ENCODE data around the gene LIMS2. TPM values are rescaled to one million over a fixed set of nuclear protein-coding genes. Genes with fewer than 3 reads are reported as not detected.

The LIMS2 gene
- total RNA-seq, 2 donors from 2014 or later = 9.6 to 21.4 TPM

DNA sequence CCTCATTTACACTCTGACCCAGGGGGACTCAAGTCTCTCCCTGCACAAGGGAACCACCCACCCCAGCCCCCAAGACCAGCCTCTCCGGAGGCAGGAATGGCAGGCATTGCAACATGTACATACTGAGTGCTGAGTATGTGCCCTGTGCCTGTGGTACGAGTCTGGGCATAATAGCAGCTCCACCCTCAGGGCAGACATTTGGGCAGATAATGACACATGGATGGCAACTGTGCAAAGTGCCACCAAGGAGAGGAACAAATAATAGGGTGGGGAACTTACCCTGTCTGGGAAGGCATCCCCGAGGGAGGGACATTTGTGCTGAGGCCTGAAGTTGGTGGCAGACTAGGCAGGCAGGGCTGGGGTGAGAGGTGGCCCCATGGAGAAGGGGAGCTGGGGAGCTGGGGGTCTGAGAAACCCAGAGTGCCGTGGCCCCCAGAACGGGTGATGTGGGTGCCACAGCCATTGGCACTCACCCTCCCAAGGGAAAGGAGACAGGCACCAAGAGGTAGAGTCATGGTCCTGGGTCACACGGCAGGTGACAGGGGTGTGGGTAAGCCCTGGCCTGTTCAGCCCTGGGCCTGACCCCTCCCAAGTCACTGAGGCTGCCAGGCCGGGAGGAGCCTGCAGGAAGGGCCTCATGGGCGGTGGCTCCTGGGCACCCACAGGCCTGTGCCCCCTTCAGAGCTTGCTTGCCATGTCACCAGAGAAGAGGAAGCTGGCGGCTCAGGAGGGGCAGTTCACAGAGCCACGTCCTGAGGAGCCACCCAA is 45.0 kb downstream of the LIMS2 start:
- H3K27ac ChIP-seq = no peak overlapping the region
- TF ChIP-seq, protein P1, sequence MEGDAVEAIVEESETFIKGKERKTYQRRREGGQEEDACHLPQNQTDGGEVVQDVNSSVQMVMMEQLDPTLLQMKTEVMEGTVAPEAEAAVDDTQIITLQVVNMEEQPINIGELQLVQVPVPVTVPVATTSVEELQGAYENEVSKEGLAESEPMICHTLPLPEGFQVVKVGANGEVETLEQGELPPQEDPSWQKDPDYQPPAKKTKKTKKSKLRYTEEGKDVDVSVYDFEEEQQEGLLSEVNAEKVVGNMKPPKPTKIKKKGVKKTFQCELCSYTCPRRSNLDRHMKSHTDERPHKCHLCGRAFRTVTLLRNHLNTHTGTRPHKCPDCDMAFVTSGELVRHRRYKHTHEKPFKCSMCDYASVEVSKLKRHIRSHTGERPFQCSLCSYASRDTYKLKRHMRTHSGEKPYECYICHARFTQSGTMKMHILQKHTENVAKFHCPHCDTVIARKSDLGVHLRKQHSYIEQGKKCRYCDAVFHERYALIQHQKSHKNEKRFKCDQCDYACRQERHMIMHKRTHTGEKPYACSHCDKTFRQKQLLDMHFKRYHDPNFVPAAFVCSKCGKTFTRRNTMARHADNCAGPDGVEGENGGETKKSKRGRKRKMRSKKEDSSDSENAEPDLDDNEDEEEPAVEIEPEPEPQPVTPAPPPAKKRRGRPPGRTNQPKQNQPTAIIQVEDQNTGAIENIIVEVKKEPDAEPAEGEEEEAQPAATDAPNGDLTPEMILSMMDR (IDR thresholded peaks at IDR 0.05) = no peak
- no peak for TF ChIP-seq POLR2A (IDR thresholded peaks at IDR 0.05)
- DNase-seq (no peak), ATAC-seq (no peak)
- no peaks in the 10 kb centered on the region for H3K27me3 ChIP-seq
- no peak overlapping the region for H3K4me3 ChIP-seq
- WGBS, 2 donors = 59% methylated on average over 8 to 10 of the region's 10 CpGs
- H3K4me1 ChIP-seq = no peaks in the 10 kb centered on the region
- no peaks in the 10 kb centered on the region for H3K9me3 ChIP-seq
- H3K36me3 ChIP-seq (replicated peaks in 1 of 2; ENCODE audit: insufficient read depth in 1 of 2, low read depth in 2 of 2) = no peaks in the 10 kb centered on the region
- intact Hi-C loops (cut with DNase I) = no loop called here

DNA sequence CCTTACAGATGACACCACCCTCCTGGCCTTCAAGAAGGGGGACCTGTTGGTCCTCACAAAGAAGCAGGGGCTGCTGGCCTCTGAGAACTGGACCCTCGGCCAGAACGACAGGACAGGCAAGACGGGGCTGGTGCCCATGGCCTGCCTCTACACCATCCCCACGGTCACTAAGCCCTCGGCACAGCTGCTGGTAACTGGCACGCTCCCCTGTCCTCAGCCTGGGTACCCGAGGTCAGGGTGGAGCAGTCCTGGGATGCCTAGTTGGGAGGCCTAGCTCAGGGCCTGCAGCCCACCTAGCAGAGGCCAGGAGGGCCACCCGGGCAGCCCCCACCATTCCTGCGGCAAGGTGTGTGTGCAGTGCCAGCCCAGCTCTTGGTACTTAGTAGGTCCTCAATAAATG is 45.7 kb downstream of the LIMS2 start:
- no peaks in the 10 kb centered on the region for H3K9me3 ChIP-seq
- no peak overlapping the region for H3K4me3 ChIP-seq
- DNase-seq = no peak
- 40 to 63% methylated on average over 1 to 9 of the region's 9 CpGs for WGBS, 2 donors
- no peaks in the 10 kb centered on the region for H3K4me1 ChIP-seq
- H3K27ac ChIP-seq = no peak overlapping the region
- TF ChIP-seq, protein P1 (IDR thresholded peaks at IDR 0.05) = no peak
- TF ChIP-seq POLR2A (IDR thresholded peaks at IDR 0.05) = no peak
- intact Hi-C loops (cut with DNase I) = no loop called here
- no peak for ATAC-seq
- no peaks in the 10 kb centered on the region for H3K36me3 ChIP-seq (replicated peaks in 1 of 2; ENCODE audit: insufficient read depth in 1 of 2, low read depth in 2 of 2)
- no peaks in the 10 kb centered on the region for H3K27me3 ChIP-seq

DNA sequence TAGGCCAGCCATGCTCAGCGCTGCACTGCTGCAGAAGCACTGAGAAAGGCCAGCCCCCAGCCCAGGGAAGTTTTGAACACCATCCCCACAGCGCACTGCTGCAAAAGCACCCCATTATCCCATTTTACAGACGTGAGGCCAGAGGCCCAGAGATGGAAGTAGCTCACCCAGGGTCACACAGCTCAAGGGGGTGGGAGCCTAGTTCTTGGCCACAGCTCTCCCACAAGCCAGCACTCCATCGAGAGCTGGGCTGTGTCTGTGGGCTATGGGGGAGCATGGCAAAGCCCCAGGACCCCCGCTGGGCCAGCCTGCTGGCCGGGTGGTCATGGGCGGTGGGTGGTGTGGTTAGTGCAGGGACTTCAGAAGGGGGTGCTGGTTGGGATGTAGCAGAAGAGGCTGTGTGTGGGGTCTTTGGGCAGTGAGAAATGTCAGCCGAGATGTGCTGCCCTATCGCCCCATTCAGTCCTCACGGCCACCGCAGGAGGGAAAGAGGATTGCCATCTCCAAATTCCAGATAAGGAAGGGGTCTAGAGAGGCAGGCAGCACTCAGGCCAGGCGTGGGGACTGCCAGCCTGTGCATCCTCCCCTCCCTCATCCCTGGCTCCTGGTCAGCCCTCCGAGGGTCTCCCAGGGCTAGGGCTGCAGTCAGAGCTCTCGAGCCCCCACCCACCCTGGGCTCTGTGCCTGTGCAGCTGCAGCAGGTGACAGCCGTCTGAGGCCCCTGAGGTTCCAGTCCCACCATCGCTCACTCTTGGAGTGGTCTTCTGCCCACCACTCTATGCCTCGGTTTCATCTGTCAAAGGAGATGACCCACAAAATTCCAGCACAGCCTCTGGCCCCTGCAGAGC is 46.3 kb downstream of the LIMS2 start:
- Histone ChIP-seq H3K4me1 (no peaks in the 10 kb centered on the region), H3K27ac (no peak overlapping the region), H3K4me3 (no peak overlapping the region), H3K36me3 (replicated peaks in 1 of 2; ENCODE audit: insufficient read depth in 1 of 2, low read depth in 2 of 2) (no peaks in the 10 kb centered on the region), H3K27me3 (no peaks in the 10 kb centered on the region), H3K9me3 (no peaks in the 10 kb centered on the region)
- WGBS, 2 donors = 70 to 75% methylated on average over 13 to 17 of the region's 17 CpGs
- intact Hi-C loops (cut with DNase I) = no loop called here
- no peak for TF ChIP-seq POLR2A (IDR thresholded peaks at IDR 0.05)
- TF ChIP-seq, protein P1 (IDR thresholded peaks at IDR 0.05) = no peak
- ATAC-seq = no peak
- no peak for DNase-seq

DNA sequence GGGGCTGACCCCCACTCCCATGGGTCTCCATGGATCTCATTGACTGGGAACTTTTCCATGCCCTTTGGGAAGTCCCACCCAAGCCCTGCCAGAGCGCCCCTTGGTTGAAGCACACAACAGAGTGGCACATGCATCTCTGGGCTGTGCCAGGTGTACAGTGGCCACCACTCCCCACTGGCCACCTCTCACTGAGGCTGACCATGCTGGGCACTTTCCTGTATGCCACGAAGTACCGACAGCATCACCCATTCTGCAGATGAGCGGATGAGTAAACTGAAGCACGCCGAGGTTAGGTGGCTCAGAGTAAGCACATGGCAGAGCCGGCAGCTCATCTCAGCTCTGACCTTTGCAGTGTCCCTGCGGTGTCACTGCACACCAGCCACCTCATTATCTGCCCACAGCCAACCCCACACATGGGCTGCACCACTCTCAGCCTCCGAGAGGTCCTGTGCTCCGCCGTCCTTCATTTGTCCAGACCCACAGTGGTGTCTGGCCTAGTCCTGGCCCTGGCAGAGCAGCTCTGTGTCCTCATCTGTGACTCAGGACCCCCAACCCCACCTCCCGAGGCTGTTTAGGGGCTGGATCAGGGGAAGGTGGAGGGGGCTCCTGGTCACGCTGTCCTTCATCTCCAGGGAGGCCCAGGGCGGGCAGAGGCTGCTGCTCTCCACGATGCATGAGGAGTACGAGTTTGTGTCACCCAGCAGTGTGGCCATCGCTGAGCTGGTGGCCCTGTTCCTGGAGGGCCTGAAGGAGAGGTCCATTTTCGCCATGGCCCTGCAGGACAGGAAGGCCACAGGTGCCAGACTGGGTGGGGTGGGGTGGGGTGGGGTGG is 47.4 kb downstream of the LIMS2 start:
- intact Hi-C loops (cut with DNase I) = no loop called here
- no peak for DNase-seq
- H3K36me3 ChIP-seq (replicated peaks in 1 of 2; ENCODE audit: insufficient read depth in 1 of 2, low read depth in 2 of 2) = no peaks in the 10 kb centered on the region
- no peak for ATAC-seq
- H3K27me3 ChIP-seq = no peaks in the 10 kb centered on the region
- 82 to 83% methylated on average over 9 to 18 of the region's 18 CpGs for WGBS, 2 donors
- H3K4me3 ChIP-seq = no peak overlapping the region
- H3K9me3 ChIP-seq = no peaks in the 10 kb centered on the region
- H3K27ac ChIP-seq = no peak overlapping the region
- TF ChIP-seq, protein P1 (IDR thresholded peaks at IDR 0.05) = no peak
- TF ChIP-seq POLR2A (IDR thresholded peaks at IDR 0.05) = no peak
- no peaks in the 10 kb centered on the region for H3K4me1 ChIP-seq

Measured in body of pancreas (tissue), 4 donors.